Right ventricle myocardium superior (tissue), 1 donor: ENCODE data around the gene GPR32. TPM values are rescaled to one million over a fixed set of nuclear protein-coding genes. Genes with fewer than 3 reads are reported as not detected.
"Not testable (repeated sequence)": the region's sequence is repeated elsewhere in the genome, so short reads cannot be mapped to it uniquely, and the experiment has no call there.

Experiments used
- ATAC-seq: fragments of 200-7000 bp; cut with Tn5 transposase; one replicate; pipeline ENCODE4 v1.9.1; 2020; ENCODE audit warnings: mild to moderate bottlenecking; ENCODE audit not compliant: poor library complexity
- DNase-seq: peaks from one replicate; pipeline ENCODE4 v3.0.0-alpha.2; 2020
- intact Hi-C: fragments of 100-400 bp; cut with DNase I; formaldehyde crosslinking; loops from one replicate; pipeline ENCODE4 v1.11.2; 2022
- long read RNA-seq: library from polyadenylated mRNA; unstranded; transcript quantifications from one replicate; pipeline ENCODE4 v2.0.0, GENCODE V29; 2021
- total RNA-seq: library from RNA; stranded (reverse); fragmentation: NEBNext Ultra II Directional; extraction: Animal tissue kit (Norgen Biotek cat#: 25700); gene quantifications from one replicate; pipeline ENCODE4 v1.2.1, GENCODE V29; 2021
- donor health status: DM: no; HTN: yes; CAD: no; lungs with severe emphysema.

Gene GPR32
- total RNA-seq, result not detected
- long read RNA-seq, result 0 reads

- DNase-seq, ATAC-seq, intact Hi-C loops: not testable (repeated sequence)
Observed at GRCh38 chr19:50770164-50770563, at the start of gene GPR32. Gene GPR32, plus strand, starts transcription at chr19:50770464. Its CDS starts 137 bp downstream, at chr19:50770601.

- intact Hi-C loops, result no loop called here
- ATAC-seq, result no peak
- no peak for DNase-seq
Observed at GRCh38 chr19:50720921-50721381, 49.3 kb upstream of the GPR32 start.

GRCh38 chr19:50721441-50722137, 48.7 kb upstream of the GPR32 start:
- intact Hi-C loops, result no loop called here
- ATAC-seq (no peak), DNase-seq (no peak)

- ATAC-seq, result no peak
- intact Hi-C loops, result no loop called here
- no peak for DNase-seq
Observed at GRCh38 chr19:50722201-50723013, 47.9 kb upstream of the GPR32 start.

GRCh38 chr19:50723069-50723468, 47.2 kb upstream of the GPR32 start, which contains the start of gene CLEC11A:
Gene CLEC11A, plus strand, starts transcription at chr19:50723364. Its CDS starts 162 bp downstream, at chr19:50723526.
- peak; percentile 79 for DNase-seq
- ATAC-seq, result peak; percentile 13
- intact Hi-C loops, result no loop called here

- DNase-seq (no peak), ATAC-seq (no peak)
- intact Hi-C loops, result no loop called here
Observed at GRCh38 chr19:50723735-50724521, 46.3 kb upstream of the GPR32 start.

GRCh38 chr19:50724522-50725217, 45.6 kb upstream of the GPR32 start:
- peak; percentile 95 for ATAC-seq
- intact Hi-C loops, result no loop called here
- peak; percentile 99 for DNase-seq

- intact Hi-C loops, result no loop called here
- ATAC-seq, result peak; percentile 38
- no peak for DNase-seq
Observed at GRCh38 chr19:50725218-50725910, 44.9 kb upstream of the GPR32 start.

GRCh38 chr19:50725911-50726230, 44.4 kb upstream of the GPR32 start:
- intact Hi-C loops, result no loop called here
- DNase-seq, result no peak
- no peak for ATAC-seq

- ATAC-seq (no peak), DNase-seq (peak; percentile 82)
- intact Hi-C loops, result no loop called here
Observed at GRCh38 chr19:50728084-50728737, 42.1 kb upstream of the GPR32 start.

- no peak for ATAC-seq
- no peak for DNase-seq
- intact Hi-C loops, result no loop called here
Observed at GRCh38 chr19:50729894-50730293, 40.4 kb upstream of the GPR32 start.

- ATAC-seq, result no peak
- intact Hi-C loops, result no loop called here
- no peak for DNase-seq
Observed at GRCh38 chr19:50735869-50736268, 34.4 kb upstream of the GPR32 start.

GRCh38 chr19:50736338-50736737, 33.9 kb upstream of the GPR32 start:
- no peak for DNase-seq
- intact Hi-C loops, result no loop called here
- ATAC-seq, result no peak

- no peak for ATAC-seq
- intact Hi-C loops, result no loop called here
- no peak for DNase-seq
Observed at GRCh38 chr19:50739132-50739913, 30.9 kb upstream of the GPR32 start.

- ATAC-seq, result no peak
- DNase-seq, result no peak
- intact Hi-C loops, result no loop called here
Observed at GRCh38 chr19:50739914-50740426, 30.3 kb upstream of the GPR32 start.

GRCh38 chr19:50741179-50741933, 28.9 kb upstream of the GPR32 start:
- DNase-seq, result no peak
- no peak for ATAC-seq
- intact Hi-C loops, result no loop called here
